OCI-LY1 (cell line): Measurements from ENCODE around the gene AP2A1.

Experiments used
- EZH2 ChIP-seq: fragments of 200-600 bp; sonication (generic), shearing (Covaris generic); IDR thresholded peaks from 2 replicates; pipeline ENCODE4 v1.8.0; 2017; ENCODE audit warnings: borderline replicate concordance, mixed run types, mild to moderate bottlenecking, antibody characterized with exemption, low read length, moderate library complexity, mixed read lengths
- TF ChIP-seq, protein P1 (sequence below): fragments of 200-600 bp; sonication (generic), shearing (Covaris generic); IDR thresholded peaks from 2 replicates; pipeline ENCODE4 v1.5.1; 2017; ENCODE audit warnings: mild to moderate bottlenecking, antibody characterized with exemption, low read length, moderate library complexity, mixed read lengths

DNA sequence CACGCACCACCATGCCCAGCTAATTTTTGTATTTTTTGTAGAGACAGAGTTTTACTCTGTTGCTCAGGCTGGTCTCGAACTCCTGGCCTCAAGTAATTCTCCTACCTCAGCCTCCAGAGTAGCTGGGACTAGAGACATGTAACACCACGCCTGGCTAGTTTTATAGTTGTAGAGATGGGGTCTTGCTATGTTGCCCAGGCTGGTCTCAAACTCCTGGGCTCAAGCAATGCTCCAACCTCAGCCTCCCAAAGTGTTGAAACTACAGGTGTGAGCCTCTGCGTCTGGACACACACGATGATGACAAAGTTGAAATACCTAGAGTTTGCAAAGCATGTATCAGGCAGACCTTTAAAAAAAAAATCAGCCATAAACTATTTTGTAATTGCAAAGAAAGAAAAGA, 79.6 kb downstream of the AP2A1 start:
- TF ChIP-seq, protein P1, sequence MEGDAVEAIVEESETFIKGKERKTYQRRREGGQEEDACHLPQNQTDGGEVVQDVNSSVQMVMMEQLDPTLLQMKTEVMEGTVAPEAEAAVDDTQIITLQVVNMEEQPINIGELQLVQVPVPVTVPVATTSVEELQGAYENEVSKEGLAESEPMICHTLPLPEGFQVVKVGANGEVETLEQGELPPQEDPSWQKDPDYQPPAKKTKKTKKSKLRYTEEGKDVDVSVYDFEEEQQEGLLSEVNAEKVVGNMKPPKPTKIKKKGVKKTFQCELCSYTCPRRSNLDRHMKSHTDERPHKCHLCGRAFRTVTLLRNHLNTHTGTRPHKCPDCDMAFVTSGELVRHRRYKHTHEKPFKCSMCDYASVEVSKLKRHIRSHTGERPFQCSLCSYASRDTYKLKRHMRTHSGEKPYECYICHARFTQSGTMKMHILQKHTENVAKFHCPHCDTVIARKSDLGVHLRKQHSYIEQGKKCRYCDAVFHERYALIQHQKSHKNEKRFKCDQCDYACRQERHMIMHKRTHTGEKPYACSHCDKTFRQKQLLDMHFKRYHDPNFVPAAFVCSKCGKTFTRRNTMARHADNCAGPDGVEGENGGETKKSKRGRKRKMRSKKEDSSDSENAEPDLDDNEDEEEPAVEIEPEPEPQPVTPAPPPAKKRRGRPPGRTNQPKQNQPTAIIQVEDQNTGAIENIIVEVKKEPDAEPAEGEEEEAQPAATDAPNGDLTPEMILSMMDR: no peak
- no peak for TF ChIP-seq EZH2
